T follicular helper cell (primary cell): ENCODE data around the gene IL3.

Experiments used
- DNase-seq: peaks from one replicate; pipeline ENCODE4 v3.0.0-alpha.2; 2020; ENCODE audit warnings: low read depth

The IL3 gene

DNA sequence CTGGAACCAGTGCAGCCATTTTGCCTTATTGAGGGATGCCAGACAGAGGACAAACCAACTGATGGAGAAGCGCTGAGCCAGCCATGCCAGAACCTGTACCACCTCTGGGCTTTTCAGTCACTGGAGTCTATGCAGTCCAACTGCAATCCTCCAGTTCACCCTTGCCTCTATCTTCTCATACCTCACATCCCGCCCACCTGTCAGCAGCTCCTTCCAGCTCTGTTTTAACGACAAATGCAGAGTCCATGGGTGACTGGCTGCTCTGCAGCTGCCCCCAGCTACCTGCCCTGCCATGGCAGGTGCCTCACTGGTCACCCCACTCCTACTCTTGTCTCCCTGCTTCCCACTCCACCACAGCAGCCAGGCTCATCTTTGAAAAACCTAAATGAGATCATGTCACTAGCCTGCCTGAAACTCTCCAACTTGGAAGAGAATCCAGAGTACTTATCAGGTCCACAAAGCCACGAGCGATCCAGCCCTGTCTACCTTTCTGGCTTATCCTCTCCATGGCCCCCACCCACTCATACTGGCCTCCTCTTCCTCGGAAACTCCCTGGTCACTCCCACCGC, 35.0 kb upstream of the IL3 start:
- no peak for DNase-seq

DNA sequence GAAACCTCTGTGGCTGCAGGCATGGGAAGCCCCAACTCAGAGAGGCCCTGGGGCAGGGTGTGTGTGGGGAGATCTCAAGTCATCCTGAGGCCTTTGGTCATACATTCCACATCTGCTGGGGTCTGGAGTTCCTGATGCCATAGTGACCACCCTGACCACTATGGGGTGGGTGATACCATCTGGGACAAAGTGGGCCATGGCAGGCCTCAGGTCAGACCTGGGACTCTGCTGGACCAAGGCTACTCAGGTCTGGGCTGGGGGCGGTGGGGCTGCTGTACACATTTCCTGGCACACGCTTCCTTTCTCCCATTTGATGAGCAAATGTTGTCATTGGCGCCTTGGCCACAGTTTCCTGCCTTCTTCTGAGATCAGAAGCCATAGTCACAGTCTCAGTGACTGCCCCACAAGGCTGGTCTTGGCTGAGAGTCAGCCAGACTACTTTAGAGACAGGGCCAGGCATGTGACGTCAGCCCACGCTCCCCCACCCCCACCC, 33.9 kb upstream of the IL3 start:
- no peak for DNase-seq

DNA sequence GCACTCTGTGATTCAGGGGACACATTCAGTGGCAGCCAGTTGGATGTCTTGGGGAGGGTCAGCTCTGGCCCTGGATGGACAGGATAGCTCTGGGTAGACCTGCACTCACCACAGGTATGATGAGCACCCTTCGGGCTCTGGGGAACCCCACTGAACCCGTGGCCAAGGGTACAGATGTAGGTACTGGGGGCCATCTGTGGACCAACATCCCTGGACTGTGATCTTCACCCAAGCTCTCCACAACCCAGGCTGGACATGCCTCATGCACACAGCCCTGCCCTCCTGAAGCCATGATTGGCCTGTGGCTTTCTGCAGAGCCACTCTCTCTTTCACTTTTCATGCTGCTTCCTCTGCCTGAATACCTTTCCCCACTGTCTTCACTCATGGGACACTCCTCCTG, 33.4 kb upstream of the IL3 start:
- DNase-seq, result no peak

DNA sequence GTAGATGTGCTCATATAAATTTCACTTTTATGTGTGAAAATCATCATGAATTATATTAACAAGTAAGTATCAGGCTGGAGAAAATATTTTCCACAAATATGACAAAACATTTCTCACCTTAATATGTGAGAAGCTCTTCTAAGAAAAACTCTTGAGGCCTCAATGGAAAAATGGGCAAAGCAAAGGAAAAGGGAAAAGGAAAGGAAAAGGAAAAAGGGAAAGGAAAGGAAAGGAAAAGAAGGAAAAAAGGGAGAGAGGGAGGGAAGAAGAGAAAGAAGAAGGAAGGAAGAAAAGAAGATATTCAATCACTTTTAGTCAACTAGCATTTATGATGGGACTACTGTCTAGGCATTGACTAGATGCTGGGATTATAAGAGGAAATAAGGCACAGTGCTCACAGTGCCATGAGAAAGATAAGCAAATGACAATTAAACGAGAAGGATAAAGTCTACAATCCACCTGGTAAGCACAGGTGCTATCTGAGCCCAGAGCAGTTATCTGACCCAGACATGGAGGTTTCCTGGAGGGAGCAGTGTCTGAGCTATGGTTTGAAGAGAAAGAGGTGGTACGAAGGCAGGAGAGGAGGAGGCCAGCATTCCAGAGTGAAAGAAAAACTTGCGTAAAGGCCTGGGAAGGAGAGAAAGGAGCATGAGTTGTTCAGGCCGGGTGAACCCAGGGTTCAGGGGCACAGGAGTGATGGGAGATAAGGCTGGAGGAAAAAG, 30.7 kb upstream of the IL3 start:
- DNase-seq, result no peak

DNA sequence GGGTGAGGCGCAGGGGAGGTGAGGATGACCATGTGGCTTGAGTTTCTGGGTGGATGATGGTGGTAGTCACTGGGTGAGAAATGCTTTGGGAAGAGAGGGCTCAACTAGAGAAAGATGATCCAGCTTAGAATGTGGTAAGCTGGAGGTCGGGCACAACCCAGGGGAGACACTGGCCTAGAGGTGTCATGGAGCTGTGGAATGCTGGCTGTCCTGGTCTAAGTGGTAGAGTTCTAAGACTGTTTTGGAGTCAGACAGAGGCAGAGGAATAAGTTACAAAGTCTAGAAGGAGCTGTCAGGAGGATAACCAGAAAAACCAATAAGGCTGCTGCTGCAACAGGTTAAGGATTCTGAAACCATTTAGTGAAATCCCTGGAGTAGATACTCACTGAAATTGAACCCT, 29.8 kb upstream of the IL3 start:
- no peak for DNase-seq

DNA sequence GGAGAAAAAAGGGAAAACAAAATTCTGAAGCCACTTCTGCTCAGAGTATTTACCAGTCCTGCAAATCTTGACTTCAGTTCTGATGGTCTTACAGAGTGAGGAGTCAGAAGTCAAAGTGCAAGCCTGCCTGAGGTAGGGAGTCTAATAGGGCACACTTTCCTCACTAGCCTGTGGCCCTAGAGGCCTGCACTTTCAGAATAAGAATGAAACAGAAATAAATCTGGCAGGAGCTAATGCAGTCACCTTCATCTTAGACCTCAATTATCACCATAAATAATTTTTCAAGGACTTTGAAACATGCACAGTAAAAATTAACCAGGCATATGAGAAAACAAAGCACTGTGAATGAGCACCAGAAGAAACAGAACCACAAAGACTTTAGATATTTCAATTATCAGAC, 28.3 kb upstream of the IL3 start:
- no peak for DNase-seq

DNA sequence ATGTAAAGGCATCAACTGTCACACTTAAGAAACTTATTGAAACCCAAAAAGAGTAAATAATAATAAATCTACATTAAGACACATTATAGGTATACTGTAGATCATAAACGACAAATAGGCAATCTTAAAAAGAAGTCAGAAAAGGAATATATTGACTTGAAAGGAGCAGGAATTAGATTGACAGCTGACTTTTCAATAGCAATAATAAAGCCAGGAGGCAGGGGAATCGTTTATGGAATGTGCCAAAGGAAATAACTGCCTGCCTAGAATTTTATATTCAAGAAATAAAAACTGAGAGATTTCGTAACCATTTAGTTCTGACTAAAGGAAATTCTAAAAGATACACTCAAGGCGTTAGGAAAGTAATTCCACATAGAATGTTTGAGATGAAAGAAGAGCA, 27.3 kb upstream of the IL3 start:
- DNase-seq, result no peak

DNA sequence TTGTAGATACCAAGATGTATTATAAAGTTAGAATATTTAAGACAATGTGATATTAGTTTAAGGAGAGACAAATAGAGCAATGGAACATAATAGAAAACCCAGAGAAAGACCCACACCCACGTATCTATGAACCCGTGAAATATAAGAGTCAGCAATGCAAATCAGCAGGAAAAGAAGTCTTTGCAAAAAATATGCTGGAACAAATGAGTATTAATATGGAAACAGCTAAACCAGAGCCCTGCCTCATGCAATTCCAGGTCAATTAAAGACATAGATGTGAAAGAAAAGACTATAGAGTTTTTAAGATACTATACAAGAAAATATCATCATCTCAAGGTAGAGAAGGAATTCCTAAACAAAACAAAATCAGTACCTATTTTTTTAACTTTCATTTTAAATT, 23.1 kb upstream of the IL3 start:
- no peak for DNase-seq

DNA sequence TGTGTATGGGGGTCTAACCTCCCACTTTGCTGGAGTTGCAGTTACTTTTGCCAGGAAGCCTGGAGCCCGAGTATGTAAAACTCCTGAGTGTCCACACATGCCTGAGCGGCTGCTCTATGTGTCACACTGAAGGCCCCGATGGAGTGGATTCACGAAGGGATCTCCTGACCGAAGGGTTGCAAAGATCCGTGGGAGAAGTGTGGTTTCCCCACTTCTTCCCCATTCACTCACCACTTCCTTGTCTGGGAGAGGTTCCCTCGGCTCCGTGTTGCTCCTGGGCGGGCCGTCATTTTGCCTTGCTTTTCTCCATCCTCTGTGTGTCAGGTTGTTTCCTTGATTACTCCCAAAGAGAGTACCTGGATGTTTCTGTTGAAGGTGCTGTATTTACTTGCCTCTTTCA, 16.2 kb upstream of the IL3 start:
- no peak for DNase-seq

DNA sequence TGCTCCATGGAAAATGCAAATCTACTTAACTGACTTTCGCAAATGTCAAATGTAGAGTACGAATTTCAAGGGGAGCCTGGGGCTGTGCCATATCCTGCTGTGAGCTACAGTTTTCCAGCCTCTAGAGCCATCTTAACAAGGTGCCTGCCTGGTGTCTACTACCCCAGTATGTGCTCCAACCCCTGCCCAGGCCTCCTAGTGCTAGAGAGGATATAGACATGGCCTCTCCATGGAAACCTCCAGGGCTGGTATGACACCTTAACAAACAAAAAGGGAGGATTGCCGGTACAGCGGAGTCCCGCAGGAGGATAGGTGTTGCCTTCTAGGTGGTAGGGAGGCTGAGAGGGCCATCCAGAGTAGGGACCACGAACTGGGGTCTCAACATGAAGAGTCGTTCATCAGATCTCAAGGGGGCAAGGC, 13.6 kb upstream of the IL3 start:
- DNase-seq, result no peak

DNA sequence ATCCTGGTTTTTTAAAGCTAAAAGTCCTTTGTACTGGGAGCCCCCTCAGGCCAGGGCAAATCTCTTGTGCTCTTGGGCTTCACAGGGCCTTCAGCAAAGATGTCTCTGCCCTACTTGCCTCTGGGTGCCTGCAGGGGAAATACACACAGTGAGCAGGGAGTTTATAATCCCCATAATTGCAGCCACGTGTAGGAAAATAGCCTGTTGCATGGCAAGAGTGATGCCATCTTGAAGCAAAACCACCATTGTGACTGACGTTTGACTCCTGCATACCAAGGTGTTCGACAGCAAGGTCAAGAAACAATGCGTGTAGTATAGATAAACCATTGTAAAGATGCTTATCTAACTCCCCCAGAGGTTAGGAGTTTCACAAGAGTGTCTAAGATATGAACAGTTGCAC, 11.4 kb upstream of the IL3 start:
- no peak for DNase-seq

DNA sequence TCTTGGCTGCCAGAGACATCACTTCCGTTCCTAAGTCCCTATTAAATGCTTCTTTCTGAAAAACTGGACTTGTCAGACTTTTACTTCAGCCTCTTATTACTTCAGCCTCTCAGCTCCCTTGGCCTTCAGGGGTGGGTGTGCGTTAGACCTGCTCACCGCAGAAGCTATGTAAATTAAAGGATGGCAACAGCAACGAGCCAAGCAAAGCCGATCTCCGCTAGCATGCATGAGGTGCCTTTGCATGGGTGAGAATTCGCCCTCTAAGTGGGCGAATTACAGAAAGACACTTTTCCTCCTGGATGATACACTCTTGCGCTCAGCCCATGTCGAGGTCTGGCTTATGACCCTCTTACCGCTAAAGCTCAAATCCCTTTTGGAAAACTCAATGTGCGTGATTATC, 10.9 kb upstream of the IL3 start:
- DNase-seq, result no peak

DNA sequence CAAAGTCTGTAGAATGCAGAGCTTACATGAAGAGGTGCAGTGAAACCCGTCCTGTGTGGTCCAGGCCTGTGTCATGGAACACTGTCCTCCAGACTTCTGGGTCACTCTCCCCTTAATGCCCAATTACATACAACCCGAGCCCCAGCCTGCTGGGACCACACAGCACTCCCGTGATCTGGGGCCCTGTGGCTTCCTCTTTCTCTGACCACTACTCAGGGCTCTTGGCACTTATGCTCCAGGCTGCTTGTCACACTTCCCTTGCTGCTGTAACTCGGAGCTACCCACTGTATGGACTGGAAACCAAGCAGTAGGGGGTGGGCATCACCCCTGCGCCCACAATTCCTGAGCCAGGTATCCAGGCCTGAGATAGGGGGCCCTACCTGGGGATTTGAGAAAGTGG, 10.3 kb upstream of the IL3 start:
- no peak for DNase-seq

DNA sequence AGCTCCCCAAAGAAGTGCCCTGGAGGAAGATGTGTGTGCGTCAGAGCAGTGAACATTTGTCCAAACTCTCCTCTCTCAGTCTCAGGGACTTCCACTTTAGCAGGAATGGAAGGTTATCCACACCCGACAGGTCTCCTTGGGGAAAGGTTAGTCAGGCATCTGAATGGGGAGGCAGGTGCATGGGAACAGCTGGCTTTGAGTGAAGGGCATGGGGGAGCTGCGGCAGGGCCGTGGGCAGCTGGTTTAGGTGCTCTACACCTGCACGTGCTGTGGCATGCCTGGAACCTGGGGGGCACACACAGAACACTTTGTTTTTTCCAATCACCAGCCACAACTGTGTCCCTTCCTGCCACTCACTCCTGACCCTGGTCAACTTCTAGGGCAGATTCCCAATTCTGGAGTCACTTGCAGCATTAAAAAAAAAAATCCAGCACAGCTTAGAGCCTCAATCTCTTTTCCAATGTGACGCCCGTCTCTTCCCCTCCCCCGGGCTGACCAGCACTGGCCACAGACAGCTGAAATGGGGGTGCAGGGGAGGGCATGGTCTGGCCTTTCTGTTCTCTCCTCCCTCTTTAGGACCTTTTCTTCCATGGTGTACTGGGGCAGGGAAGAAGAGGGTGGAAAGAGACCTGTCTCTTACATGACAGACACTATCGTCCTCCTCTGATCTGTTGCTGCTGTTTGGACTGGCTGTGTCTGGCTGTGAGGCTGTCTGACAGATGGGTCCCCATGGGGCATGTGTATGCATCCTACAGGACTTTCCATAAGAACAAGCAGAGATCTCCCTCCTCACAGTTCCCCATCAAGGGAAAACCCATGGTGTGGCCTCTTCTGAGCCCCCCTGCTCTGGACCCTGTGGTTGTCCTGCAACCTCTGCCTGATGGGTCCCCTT, 9.5 kb upstream of the IL3 start:
- DNase-seq, result no peak

DNA sequence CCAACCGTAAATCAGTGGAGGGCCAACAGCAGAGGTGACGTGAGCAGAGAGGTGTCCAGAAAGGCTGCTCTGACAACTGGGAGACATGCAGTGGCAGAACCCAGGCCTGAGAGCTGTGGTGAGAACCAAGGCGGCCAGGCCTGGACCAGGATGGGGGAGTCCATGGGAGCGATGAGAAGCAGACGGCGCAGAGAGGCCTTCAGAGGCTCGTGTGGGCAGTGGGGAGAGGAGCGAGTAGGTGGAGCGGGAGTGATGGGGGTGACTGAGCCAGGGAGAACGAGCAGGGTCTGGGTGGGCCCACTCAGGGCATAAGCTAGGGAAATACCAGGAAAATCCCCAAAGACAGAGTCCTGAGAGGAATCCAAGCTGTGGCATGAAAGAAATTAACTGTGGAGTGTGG, 7.9 kb upstream of the IL3 start:
- DNase-seq, result no peak

DNA sequence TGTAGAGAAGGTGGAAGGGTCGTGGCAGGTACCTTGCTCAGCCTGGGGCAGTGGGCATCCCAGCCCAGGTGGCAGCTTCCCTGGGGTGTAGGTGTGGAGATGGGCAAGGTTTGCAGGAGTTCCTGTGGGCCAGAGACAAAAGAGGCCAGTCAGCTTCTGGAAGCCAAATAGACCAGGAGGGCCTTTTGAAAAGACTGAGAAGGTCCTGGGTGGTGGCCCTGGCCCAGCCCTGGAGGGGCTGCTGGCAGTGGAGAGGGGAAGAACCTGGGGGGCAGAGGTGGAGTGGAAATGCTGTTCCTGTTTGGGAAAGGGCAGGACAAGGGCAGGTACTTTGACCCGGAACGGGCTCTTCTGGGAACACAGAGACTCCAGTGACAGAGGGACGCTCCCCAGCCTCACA, 7.0 kb upstream of the IL3 start:
- DNase-seq, result no peak

DNA sequence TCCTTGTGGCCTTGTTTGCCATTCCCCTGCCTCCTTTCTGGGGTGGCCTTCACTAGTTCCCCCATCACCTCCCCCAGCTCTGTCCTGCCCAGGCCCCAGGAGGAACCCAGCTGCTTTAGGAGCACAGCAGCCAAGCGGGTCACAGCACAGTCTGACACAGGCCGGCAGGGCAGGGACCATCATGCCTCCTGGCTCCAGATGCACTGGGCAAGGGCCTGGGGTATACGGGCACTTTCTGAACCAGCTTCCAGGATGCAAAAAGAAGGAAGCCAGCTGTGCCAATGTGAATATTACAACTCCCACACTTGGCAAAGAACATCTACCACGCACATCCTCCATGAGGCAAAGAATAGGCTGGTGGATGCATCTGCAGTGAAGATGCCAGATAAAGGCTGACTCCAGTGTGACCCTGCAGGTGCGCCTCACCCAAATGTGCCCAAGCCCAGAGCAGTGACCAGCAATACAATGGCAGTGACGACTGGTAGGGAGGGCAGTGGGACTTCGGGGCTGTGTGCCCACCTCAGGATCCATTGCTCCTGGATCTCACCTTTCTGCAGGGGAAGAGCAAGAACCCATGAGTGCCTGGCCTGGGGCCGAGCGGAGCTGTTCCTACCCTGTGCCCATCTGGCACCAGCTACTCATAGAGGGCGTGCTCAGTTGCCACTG, 6.3 kb upstream of the IL3 start:
- DNase-seq, result no peak

DNA sequence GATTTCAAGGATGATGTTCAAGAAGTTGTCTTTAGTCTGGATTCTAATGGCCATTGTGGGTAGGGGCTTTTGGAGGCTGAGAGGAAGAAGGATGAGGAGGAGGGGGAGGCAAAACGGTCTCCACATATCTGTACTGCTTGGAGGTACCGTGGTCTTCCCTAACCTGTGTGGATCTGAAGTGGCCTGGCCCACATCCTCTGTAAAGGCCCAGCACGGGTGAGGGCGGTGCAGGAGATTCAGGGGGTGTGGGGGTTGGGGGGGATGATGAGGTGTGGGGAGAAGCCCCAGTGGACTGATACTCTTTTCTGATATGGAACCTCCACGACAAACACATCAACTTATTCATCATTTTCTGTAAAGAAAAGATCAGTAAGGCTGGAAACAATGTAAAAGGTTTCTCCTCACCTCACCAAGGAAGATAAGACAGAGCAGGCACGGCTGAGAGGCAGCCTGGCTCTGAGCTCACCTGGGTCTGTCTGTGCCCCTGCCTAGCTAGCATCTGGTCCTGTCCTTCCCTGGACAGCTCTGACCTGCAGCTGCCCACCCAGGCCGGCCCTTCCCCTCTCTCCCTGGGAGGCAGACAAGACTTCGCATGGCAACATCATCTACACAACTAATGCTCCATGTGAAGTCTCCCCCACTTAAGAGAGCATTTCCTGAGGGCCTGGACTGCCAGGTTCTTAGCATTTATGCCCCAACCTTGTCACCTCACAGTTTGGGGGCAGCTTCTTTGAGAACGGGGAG, 5.6 kb upstream of the IL3 start:
- no peak for DNase-seq

DNA sequence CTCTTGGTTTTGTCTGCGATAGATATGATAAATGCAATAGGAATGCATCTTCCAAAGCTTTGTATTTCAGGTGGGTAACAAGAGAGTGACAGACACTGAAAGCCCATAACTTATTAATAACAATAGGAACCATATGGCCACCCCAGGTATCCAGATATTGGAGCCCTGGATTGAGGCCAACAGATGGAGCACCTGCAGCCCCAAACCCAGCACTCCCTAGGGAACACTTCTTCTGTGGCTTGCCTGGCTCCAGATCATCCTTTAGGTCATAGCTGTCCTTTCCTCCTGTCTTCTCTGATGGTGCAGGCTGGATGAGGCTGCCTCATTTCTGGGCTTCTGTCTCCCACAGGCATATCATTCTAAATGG, 5.0 kb upstream of the IL3 start:
- no peak for DNase-seq

DNA sequence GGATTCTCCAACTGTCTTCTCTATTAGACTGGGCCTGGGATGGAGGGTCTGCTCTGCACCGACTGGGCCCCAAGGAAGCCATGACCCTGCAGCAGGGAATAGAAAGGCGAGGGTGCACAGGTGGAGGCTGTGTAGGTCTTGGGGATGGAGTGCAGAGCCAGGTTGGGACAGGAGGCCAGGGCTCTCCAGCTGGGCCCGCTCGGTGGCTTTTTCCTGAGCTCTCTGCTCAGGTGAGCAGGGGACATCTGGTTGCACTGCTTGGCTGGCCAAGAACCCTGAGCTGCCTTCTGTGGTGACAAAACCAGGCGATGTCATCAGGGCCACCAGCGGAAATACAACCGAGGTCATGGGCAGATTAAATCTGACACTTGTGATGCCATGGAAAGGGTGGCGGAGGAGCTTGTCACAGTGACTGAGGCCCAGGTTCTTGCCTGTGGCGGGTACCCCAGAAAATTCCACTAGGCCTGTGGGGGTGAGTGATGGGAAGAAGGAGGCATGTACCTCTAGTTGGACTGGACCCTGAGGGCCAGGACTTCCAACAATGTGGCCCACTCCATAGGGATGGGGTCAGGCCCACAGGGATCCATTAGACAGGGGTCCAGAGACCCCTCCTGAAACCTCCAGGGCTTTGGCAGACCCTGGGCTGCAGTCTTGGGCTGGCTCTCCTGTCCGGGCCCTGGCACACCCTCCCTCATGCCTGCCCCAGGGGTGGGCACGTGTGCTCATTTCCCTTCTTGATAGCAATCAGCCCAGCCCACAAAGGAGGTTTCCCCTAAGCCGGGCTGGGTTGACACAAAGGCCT, 4.4 kb upstream of the IL3 start:
- no peak for DNase-seq
